Right kidney (tissue), 1 donor: ENCODE results near the gene PAFAH2.

Source experiments
- DNase-seq: peaks from one replicate; pipeline ENCODE4 v3.0.0-alpha.2; 2016

Gene PAFAH2

DNA sequence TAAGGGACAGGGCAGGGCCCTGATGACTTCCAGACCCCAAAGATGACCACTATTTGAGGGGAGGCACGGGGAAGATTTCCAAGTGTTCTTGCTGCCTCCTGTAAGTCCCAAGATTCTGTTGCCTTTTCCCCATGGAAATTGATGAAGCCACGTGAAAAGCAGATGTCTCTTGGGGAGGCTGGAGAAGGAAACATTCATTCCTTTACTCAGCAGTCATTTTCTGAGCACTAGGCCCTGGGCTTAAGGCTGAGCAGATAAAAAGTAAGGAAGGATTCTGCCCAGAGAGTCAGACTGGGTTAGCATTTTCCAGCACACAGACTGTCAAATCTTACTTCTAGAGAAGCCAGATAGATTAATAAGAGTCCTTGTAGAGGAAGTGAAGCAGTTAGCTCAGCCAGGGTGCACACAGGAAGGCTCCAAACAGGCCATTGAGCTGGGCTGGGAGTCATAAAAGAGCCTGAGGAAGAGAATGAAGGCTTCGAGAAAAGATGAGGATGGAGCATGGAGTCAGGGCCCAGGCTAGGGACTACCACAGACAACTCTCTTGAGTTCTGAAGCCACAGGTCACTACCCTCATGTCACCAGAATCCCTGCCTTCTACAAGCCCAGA, 33.9 kb upstream of the PAFAH2 start:
- DNase-seq: no peak

DNA sequence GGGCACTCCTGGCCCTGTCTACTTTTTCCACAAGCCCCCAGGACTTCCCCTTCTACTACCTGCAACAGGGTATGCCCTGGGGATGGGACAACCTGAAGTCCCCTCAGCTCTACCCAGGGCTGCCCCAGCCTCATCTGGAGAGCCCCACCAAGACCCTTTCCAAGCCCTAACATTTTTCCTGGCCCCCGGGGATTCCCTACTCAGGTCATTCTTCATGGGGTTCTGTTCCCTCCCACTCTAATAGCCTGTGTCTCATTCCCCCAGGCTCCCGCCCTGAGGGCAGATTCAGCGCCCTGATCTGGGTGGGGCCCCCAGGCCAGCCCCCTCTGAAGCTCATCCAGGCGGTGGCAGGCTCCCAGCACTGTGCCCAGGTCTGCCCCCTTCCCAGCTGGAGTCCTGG, 33.3 kb upstream of the PAFAH2 start:
- no peak for DNase-seq

DNA sequence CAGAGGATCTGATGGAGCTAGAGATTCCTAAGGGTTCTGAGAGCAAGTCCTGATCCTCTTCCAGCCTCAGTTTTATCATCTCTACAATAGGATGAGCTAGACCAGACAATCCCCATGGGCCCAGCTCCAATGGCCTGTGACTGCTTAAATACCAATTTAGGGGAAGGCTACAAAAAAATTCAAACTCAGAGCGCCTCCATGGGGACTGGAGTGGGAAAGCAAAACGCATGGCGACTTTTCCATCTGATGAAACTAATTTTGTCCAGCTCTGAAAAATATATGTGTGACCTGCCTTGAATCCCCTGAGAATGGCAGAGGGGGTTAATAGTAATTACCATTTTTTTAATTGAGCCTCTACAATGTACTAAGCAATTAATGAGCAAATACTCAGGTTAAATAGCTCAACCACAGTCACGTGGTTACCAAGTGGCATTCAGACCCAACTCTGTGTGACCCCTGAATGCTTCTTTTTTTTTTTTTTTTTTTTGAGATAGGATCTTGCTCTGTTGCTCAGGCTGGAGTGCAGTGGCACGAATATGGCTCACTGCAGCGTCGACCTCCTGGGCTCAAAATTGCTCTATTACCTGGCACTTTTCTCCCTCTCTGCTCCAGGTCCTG, 32.1 kb upstream of the PAFAH2 start:
- DNase-seq: no peak

DNA sequence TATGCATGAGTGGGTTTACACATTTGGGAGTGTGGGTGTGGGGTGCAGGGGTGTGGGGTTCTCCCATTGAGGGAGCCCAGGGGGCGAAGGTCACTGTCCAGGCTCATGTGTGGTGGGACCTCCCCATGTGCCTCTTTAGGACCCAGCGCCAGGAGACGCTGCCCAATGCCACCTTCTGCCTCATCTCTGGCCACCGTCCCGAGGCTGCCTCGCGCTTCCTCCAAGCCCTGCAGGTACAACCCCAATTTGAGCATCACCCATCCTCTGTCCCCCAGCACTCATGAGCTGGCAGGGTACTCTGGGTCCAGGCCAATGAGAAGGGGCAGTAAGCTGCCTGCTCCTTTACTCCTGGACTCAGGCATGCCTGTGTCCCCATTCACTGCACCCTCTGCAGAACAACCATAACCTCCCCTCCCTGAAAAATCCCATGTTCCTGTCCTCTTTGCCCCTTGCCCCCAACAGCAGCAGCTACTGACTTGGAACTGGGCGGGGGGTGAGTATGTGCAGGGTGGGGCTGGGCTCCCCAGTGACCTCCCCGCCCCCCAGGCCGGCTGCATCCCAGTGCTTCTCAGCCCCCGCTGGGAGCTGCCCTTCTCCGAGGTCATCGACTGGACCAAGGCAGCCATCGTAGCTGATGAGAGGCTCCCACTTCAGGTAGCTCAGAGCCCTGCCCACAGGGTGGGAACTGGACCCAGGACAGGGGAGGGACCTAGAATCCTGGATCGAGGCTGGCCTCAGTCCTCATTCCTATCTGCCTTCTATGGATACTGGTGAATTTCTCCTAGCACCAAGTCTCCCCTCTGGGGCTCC, 31.4 kb upstream of the PAFAH2 start:
- DNase-seq: no peak

DNA sequence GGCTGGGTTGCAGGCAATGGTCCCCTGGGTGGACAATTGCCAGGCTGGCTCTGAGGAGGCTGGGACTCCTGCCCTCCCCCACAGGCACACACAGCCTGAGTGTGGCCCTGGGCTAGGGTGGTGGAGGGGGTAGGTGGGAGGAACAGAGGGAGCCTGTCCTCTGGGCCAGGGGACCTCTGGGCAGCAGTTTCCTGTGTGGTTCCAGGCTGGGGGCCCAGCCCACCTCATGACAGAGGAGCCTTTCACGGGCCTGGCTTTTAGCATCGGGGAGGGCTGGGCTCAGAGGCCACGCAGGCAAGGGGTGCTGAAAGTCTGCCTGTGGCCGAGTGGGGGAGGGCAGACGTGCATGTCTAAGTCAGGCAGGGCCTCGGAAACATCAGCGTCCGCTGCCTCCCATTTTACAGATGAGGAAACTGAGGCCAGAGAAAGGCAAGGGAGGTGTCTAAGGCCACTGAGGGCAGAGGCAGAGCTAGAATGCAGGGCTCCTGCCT, 30.7 kb upstream of the PAFAH2 start:
- DNase-seq: no peak

DNA sequence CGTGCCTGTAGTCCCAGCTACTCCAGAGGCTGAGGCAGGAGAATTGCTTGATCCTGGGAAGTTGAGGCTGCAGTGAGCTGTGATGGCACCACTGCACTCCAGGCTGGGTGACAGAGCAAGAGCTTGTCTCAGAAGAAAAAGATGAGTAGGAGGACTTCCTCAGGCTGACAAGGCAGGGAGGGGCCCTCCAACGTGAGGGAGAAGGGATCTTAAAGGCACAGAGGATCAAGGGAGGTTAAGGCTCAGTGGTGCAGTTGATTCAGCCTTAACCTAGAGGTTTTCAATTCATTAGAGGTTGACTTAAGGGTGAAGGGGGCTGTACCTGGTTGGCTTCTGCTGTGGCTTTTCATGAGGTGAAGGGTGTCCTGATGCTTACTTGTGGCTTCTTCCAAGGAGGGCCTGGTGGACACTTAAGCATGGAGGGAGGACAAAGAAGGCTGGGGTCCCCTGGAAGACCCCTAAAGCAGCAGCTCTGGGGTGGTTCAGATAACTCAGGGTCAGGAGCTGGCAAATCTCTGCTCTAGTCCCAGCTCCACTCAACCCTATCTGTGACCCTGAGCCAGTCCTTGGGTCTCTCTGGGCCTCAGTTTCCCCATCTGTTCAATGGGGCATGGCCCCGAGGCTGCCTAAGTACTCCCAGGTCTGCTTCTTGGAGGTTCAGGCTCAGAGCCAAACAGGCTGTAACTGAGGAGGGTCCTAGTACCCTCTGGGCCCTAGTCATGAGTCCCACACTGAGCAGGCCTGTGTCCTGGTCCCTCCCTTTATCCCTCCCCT, 30.0 kb upstream of the PAFAH2 start:
- DNase-seq: no peak

DNA sequence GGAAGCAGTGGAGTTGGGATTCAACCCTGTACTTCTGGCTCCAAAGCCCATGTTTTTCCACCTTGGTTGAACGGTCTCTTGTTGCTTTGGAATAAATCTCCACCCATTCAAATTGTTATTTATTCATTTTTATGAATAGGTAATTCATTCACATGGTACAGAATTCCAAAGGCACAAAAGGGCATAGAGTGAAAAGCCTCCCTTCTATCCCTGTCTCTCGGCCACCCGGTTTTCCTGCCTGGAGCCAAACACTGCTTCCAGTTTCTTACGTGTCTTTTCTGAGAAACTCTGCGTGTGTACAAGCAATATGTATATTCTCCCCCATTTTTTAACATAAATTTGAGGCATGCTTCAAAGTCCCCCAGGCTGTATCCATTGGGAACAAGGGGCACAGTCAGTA, 27.7 kb upstream of the PAFAH2 start:
- no peak for DNase-seq

DNA sequence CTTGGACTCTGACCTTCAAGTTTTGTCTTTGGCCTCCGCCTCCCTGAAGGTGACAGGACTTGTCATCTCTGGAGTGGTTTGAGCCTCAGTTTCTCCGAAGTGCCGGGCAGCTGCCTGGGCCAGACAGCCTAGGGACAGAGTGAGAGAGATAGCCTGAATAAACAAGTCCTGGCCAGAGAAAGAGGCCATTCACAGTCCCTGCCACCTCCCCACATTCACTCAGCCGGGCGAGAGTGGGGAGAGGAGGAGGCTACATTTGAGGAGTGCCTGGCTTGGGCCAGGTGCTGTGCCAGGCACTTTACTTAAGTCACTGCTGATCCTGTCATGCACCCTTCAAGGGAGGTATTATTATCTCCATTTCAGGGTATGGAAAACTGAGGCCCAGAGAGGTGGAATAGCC, 27.2 kb upstream of the PAFAH2 start:
- no peak for DNase-seq

DNA sequence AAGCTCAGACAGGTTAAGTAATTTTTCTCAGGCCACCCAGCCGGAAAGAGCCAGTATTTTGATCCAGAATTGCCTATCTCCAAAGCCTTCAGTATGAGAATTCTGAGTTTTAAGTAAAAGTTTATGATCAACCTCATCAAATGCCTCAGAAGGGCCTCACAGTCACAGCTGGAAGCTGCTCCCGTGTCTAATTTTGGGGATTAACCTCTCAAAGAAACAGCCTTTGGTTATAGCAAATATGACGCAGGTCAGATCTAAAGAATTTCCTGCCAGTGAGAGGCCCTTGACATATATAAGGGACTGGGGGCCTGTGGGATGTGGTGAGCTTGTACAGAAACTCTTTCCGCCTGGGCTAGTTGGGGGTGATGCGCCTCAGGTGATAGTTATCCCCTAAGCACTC, 26.0 kb upstream of the PAFAH2 start:
- DNase-seq: no peak

DNA sequence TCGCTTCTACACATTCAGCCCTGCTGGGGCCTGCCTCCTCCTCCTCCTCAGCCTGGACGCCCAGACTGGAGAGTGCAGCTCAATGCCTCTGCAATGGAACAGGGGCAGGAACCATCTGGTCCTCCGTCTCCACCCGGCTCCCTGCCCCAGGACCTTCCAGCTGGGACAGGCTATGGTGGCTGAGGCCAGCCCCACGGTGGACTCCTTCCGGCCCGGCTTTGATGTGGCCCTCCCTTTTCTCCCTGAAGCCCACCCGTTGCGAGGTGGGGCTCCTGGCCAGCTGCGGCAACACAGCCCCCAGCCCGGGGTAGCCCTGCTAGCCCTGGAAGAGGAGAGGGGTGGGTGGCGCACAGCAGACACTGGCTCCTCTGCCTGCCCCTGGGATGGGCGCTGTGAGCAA, 25.1 kb upstream of the PAFAH2 start:
- DNase-seq: no peak

DNA sequence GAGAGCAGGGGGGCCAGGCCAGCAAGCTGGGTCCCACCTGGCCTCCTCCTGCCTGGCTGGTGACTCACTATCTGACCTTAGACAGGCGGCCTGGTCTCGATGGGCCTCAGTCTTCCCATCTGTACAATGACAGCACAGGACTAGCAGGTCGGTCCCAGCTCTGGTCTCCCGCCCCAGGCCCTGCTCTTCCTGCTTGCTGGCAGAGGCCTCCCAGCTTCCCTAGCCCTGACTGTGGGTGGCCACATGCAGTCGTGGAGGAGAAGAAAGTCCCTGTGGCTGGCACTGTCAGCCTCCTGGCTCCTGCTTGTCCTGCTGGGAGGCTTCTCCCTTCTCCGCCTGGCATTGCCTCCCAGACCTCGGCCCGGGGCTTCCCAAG, 24.5 kb upstream of the PAFAH2 start:
- DNase-seq: no peak

DNA sequence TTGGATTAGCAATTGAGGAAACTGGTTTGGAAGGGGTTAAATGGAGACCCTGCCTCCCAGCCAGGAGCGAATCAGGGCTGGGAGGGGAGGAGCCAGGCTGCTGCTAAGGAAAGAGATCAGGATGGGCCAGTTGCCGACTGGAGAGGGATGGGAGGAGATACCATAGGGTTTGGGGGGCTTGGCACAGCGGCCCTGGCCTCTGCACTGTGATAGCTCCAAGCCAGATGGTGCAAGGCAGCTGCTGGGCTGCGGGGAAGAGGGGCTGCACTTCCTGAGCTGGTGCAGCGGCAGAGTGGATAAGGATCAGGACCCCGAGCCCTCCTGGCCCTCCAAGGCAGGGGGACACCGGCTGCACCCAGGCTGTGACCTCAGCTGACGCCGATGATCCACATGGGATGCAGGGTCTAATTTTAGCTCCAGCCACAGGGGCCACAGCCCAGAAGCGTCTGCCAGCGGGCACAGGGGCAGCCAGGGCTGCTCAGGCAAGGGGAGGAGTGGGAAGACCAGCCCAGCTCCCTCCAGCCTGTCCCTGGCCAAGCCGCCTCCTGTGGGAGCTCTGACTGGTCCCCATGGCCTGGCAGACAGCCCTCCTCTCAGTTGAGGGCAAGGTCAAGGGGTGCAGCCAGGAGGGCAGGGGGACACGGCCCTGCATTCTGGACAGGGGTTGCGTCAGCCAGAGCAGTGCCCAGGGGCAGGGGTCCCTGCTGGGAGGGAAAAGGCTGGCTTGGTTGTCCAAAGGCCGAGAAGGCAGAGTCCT, 24.0 kb upstream of the PAFAH2 start, which contains the start of gene EXTL1:
Gene EXTL1 (plus strand): TSS at position 129 of the 757 bp plus-strand sequence. CDS start 872 bp downstream, outside the sequence.
- peak; percentile 43 for DNase-seq

DNA sequence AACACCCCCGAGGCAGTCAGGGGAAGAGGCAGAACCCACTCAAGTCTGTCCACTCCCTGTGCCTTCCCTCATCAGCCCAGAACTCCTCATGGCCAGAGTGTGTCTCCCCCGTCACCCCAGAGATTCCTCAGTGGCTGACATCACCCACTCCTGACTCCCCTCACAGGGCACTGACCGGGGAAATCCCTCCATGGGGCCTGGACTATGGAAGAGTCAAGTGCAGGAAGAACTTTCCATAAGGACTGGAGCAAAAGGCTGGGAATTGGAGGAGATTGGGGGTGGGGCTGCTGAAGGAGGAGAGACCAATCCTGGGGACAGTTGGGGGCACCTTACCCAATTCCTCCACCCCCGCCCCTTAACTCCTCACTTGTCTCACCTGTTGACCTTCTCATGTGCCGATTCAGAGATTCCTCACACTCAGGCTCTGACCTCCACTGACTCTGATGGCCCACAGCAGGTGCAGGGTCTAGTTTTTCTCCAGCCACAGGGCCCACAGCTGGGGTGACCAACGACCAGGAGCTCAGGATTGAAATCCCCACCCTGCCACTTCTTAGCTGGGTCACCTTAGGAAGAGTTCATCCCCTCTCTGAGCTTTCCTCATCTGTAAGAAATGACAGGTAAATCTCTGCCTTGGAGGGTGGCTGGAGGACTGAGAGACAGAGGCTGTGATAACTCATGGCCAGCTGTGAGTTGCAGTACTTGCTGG, 23.2 kb upstream of the PAFAH2 start:
- DNase-seq: no peak

DNA sequence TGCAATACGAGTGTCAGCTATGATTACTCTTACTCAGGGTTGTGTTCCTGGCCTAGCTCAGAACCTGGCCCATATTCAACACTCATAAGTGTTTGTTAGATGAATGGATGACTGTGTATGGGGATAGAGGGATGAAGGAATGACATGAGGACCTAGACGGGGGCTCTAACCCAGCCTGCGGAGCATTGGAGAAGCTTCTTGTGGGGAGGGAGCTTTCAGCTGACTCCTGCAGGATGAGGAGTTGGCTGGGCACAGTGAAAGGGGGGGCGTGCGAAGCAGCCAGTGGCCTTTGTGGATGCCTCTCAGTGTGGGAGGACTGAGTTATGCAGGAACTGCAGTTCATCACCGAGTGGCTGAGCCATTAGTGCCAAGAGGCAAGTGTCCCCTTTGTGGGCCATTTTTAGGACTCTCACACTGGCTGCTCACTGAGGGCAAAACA, 22.5 kb upstream of the PAFAH2 start:
- no peak for DNase-seq

DNA sequence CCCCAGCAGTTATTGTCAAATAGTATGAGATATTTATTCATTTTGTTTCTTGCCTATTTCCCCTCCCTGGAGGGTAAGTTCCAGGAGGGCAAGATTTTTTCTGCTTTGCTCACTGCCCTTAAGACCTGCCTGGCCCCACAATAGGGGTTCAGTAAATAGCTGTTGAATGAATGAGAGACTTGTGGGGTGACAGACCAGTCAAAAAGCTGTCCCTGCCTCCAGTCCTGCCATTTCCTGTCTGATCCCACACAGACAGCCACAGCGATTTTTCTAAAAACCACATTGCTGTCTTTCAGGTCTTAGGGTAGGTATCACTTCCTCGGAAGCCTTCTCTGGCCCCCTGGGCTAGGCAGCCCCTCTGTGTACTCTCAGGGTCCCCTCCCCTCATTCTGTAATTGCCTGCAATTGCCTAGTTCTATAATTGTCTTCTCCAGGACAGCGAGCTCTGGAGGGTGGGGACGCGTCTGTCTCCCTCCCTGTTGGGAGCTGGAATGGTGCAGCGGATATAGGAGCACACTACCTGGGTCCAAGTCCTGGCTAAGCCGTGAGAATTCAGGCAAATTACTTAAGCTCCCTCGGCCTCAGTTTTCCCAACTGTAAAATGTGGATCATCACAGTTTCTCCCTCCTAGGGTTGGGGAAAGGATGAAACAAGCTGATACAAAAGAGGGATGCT, 21.9 kb upstream of the PAFAH2 start:
- no peak for DNase-seq

DNA sequence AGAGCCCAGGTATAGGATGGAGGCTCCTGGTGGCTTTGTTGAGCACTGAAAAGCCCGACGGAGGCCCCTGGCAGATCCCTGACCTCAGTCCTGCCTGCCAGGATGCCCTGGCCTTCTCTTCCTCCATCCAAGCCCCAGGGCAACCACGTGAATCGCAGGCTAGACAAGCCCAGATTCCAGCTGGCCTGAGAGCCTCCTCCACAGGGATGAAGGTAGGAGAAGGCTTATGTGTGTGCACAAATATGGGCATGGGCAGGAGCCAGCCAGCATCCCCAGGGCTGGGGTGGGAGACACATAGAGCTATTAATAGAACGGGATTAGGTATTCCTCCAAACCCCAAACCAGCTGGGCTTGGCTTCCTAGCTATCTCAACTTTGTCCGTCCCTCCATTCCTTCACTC, 19.7 kb upstream of the PAFAH2 start:
- no peak for DNase-seq

DNA sequence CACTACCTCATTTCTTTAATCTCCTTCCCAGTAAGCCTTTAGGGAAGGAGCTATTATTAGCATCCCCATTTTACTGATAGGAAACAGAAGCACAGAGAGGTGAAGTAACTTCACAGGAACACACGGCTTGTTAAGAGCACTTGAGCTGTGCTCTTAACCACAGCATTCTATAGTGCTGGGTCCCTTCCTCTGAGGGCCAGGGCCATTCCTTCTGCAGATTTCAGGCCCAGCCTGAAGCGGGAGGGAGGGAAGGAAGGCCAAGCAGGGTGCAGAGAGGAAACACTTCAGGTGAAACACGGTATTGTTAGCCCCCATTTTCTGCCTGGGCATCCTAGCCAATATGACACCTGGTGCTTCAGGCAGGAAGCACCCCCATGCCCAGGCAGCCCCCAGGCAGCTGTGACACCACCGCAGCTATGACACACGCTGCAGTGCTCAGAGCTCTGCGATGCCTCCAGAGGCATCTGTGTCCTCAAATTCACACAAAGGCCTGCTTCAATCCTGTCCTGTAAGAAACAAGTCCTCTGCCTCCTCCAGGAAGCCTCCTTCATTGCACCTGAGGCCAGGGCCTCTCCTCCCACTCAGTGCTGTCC, 19.2 kb upstream of the PAFAH2 start:
- DNase-seq: no peak

DNA sequence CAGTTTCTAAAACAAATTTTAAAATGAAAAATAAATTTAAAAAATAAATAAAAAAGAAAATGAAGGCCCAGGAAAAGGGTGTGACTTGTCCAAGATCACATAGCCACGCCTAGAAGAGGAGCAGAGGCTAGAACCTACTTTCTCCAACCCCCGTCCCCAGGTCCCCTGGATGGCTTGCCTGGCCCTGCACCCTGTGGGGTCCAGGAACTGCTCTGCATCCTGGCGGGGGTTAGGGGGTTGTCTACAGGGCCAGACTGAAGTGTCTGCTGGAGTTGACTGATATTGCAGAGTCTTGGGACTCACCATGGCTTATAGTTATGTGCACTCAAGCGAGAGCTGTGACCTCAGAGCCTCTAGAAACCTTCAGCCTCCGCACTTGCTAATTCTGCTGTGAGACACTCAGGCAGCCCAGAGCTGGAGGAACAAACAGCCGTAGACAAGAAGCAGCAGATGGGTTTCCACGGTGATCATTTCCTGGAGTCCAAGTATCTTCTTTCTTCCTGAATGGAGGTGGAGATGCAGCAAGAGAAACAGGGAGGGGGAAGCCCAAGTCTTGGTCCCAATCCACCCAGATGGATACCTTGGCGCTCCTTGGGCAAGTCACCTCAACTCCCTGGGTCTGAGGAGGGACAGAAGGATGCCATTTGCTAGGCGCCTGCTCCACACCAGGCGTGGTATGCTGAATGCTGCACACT, 18.5 kb upstream of the PAFAH2 start:
- no peak for DNase-seq

DNA sequence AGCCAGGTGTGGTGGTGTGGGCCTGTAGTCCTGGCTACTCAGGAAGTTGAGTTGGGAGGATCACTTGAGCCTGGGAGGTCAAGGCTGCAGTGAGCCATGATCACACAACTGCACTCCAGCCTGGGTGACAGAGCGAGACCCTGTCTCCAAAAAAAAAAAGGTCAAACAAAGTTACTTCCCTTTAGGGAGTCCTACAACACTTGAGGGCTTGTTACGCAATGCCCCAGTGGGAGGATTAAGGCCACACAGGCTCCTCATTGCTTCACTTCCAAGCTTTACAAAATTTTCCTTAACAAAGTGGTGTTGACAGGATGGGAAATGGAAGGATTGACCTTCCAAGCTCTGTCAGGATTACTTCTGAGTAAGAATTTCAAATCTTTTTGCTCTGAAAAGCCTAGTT, 17.5 kb upstream of the PAFAH2 start:
- DNase-seq: no peak

DNA sequence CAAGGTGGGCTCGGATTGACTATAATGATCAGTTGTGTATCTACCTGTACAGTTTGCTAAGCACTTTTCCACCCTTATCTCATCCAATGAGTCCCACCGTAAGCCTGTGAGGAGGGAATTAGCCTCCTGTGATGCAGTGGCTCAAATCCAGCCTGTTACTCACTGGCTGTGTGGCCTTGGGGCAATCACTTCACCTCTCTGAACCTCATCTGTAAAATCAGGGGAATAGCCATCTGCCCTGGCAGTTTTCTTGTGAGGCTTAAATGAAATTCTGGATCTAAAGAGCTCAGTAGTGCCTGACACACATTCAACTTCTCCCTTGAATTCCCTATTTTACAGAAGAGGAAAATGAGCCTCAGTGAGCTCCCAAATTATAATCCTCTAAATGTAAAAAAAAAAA, 16.3 kb upstream of the PAFAH2 start:
- DNase-seq: no peak
